Measurements from ENCODE around the gene EID2. TPM values are rescaled to one million over a fixed set of nuclear protein-coding genes. Genes with fewer than 3 reads are reported as not detected.
A peak's percentile ranks its signal among the peaks of the same experiment; 100 is the strongest.

Gene EID2
- total and polyA plus RNA-seq, 2 of the 4 experiments (the other 2 are of a cell fraction) = 5.7 to 9.8 TPM

- Histone ChIP-seq H3K18ac (ENCODE audit: low read depth, low read length) (0 out of 2 replicates have a peak within 1 kb of the TSS, but pooled peaks have one; percentile 9), H3K4me1 (ENCODE audit: control insufficient read depth, insufficient read depth, low read length) (no peaks in the 10 kb centered on the region), H4K5ac (ENCODE audit: low read depth, low read length) (peak within 1 kb of the TSS; percentile 56), H2BK120ac (ENCODE audit: low read depth, low read length) (no peak within 1 kb of the TSS), H3K9me3 (ENCODE audit: control insufficient read depth, insufficient read depth, low read length) (no peaks in the 10 kb centered on the region), H2AK9ac (replicated peaks; ENCODE audit: low read depth, low read length, poor library complexity) (peak within 1 kb of the TSS; percentile 81), H3K23ac (ENCODE audit: low read depth, low read length) (peak within 1 kb of the TSS; percentile 94), H3K14ac (replicated peaks; ENCODE audit: low read depth, low read length) (peak within 1 kb of the TSS; percentile 87), H4K91ac (ENCODE audit: insufficient read depth, low read depth, low read length) (peak within 1 kb of the TSS; percentile 26; the same call in 1 of the 2 replicates), H3K4me3 (ENCODE audit: insufficient read depth, low read depth, low read length) (peak within 1 kb of the TSS; percentile 65), H3K36me3 (ENCODE audit: control insufficient read depth, insufficient read depth, low read length) (no peaks in the 10 kb centered on the region; the same call in 1 of the 2 replicates), H2AFZ (replicated peaks; ENCODE audit: low read length, poor library complexity) (peak within 1 kb of the TSS; percentile 97), H2BK15ac (ENCODE audit: low read depth, low read length) (no peak within 1 kb of the TSS), H3K4ac (ENCODE audit: low read depth, low read length) (peak within 1 kb of the TSS; percentile 68), H3K9me1 (ENCODE audit: insufficient read depth, low read length) (no peaks in the 10 kb centered on the region), H2BK20ac (ENCODE audit: low read depth, low read length) (no peak within 1 kb of the TSS), H3K27ac (ENCODE audit: insufficient read depth, low read length) (peak within 1 kb of the TSS; percentile 51), H4K8ac (ENCODE audit: low read depth in 2 of 2, low read length in 2 of 2) (peak within 1 kb of the TSS; percentile 0 to 79; a peak in 3 of 4 replicates), H4K20me1 (ENCODE audit: insufficient read depth, low read length) (no peaks in the 10 kb centered on the region), H2BK5ac (ENCODE audit: low read depth, low read length, poor library complexity, severe bottlenecking) (peak within 1 kb of the TSS; percentile 68), H3K27me3 (ENCODE audit: control insufficient read depth, insufficient read depth, low read length) (no peaks in the 10 kb centered on the region), H3K79me1 (ENCODE audit: low read depth in 1 of 2, low read length in 2 of 2) (peaks cover 7 to 35% of the 10 kb centered on the region in 2 experiments; a peak in 2 of 4 replicates), H2AK5ac (ENCODE audit: low read depth, low read length) (peak within 1 kb of the TSS; percentile 72), H3K4me2 (ENCODE audit: low read depth, low read length) (peak within 1 kb of the TSS; percentile 95), H3K9ac (ENCODE audit: low read depth, low read length) (peak within 1 kb of the TSS; percentile 94), H3K56ac (ENCODE audit: extremely low read depth, insufficient read depth, low read length) (peak within 1 kb of the TSS; percentile 54)
- ATAC-seq (ENCODE audit: low read depth) (peak; percentile 95), DNase-seq (peak; percentile 95)
- ChIA-PET POLR2A (ENCODE audit: unreplicated experiment) (interaction anchor here (0.5 to 0.8 kb wide), 2 partner anchors 87 to 97 kb away, joined by 3 to 14 read pairs; partner anchors contain the start of genes RPS16 and SUPT5H), CTCF (interaction anchor here (0.7 to 1.6 kb wide), 8 partner anchors 14 to 94 kb away, joined by 3 to 10 read pairs (median 4); no protein-coding TSS in a partner anchor)
- intact Hi-C loops (cut with micrococcal nuclease) = loop anchor here (1.0 to 5.0 kb wide), 6 partner anchors 35 to 135 kb away; partner anchors contain the start of genes DLL3 and TIMM50
- dilution Hi-C loops (cut with HindIII; ENCODE audit: low sequenced_read_pairs, unreplicated experiment) = no loop called here
- in situ Hi-C loops (cut with MboI; ENCODE audit: low sequenced_read_pairs) = no loop called here
- 1% methylated on average over 37 of the region's 65 CpGs; no CpG with 5 or more reads in 1 of the 2 experiments for WGBS, 2 experiments (ENCODE audit: extremely low coverage in 2 of 2, insufficient read length in 1 of 2)
- TSS peak; percentile 69 for BruUV-seq (replicated peaks)
- TF ChIP-seq RCOR1 (IDR thresholded peaks at IDR 0.05; ENCODE audit: insufficient replicate concordance, low read length) (no peak), BHLHE40 (IDR thresholded peaks at IDR 0.05; ENCODE audit: low read depth, low read length) (no peak), ELK1 (IDR thresholded peaks at IDR 0.05; ENCODE audit: borderline replicate concordance, low read depth, low read length) (no peak), POLR2A (IDR thresholded peaks at IDR 0.05; ENCODE audit: low read depth, low read length) (peak; percentile 30), CEBPB (IDR thresholded peaks at IDR 0.05; ENCODE audit: low read depth, low read length) (no peak), CHD1 (IDR thresholded peaks at IDR 0.05; ENCODE audit: low read depth, low read length) (no peak), RAD21 (IDR thresholded peaks at IDR 0.05; ENCODE audit: low read length) (peak; percentile 100), MAFK (IDR thresholded peaks at IDR 0.05; ENCODE audit: low read depth, low read length) (no peak), RFX5 (IDR thresholded peaks at IDR 0.05; ENCODE audit: low read depth, low read length) (no peak), CTCF (conservative IDR thresholded peaks at IDR 0.05; ENCODE audit: low read depth, low read length) (peak; percentile 99), MAZ (IDR thresholded peaks at IDR 0.05; ENCODE audit: borderline replicate concordance, low read depth, low read length) (no peak; the same call in 1 of the 2 replicates), FOS (IDR thresholded peaks at IDR 0.05; ENCODE audit: low read depth, low read length) (no peak), USF2 (IDR thresholded peaks at IDR 0.05; ENCODE audit: low read depth, low read length) (no peak), NFE2L2 (IDR thresholded peaks at IDR 0.05; ENCODE audit: low read depth, low read length) (no peak)
Measured at GRCh38 chr19:39532233-39533002, 7.5 kb downstream of the EID2 start, which contains the start of gene EID2B. Gene EID2B (minus strand): TSS chr19:39532852. CDS start chr19:39532802, 50 bp downstream.

Data from IMR-90 (cell line).